HG03060 (cell line): ENCODE data around the gene PTPRE.

Experiments
- ATAC-seq: cut with Tn5 transposase; IDR thresholded peaks from one replicate; pipeline ENCODE4 v1.9.1; 2021; ENCODE audit warnings: low read depth, moderate number of reproducible peaks; ENCODE audit not compliant: unreplicated experiment

PTPRE gene

DNA sequence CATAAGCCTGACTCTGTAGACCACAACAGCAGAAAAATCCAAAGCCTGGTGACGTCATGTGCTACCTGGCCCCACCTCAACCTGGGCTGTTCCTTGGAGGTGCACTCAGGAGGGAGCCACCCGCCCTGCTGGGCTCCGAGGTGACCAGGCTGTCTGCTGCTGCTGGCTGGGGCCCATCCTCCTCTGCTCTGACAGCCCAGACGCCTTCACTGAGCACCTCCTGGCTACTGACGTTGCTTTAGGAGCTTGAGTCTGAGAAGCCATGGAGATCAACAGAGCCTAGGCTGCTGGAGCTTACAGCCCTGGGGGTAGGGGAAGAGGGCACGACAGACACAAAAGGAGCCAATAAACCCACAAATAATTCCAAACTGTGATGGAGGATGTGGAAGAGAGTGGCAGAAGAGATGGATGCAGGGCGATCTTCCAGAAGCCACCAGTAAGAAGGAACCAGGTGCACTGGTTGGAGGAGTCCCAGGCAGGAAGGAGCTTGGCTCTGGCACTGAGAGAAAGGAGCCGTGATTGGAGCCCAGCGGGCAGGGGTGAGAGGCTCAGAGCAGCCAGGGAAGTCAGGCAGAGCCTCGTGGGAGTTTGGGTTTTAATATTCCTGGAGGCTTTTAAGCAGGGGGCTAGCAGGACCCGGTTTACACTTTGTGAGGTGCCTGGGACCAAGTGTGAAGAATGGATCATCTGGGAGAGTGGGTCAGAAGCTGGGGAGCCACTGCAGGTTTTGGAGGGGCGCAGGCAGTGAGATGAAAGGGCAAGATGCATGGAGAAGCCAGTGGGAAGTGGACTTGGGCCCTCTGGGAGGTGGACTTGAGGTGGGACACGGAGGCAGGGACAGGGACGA, 1.7 kb upstream of the PTPRE start:
- ATAC-seq, result no peak

DNA sequence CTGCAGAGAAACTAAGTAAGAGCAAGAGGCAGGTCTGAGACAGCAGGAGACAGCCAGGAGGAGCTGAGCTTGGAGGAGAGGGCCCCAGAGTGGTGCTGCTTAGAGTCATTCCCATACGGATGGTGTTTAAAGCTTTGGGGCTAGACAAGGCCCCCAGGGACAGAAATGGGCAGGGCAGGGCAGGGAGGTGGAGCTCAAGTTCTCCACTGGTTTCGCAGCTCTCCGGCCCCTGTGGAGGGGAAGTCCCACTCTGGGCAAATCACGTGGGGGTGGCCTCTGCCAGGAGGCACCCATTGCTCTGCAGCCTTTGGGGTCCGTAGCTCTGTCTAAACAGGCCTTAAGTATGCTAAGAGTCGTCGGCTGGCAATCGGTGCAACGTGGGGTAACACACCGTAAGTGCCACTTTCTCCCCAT, 1.0 kb upstream of the PTPRE start:
- ATAC-seq, result no peak

DNA sequence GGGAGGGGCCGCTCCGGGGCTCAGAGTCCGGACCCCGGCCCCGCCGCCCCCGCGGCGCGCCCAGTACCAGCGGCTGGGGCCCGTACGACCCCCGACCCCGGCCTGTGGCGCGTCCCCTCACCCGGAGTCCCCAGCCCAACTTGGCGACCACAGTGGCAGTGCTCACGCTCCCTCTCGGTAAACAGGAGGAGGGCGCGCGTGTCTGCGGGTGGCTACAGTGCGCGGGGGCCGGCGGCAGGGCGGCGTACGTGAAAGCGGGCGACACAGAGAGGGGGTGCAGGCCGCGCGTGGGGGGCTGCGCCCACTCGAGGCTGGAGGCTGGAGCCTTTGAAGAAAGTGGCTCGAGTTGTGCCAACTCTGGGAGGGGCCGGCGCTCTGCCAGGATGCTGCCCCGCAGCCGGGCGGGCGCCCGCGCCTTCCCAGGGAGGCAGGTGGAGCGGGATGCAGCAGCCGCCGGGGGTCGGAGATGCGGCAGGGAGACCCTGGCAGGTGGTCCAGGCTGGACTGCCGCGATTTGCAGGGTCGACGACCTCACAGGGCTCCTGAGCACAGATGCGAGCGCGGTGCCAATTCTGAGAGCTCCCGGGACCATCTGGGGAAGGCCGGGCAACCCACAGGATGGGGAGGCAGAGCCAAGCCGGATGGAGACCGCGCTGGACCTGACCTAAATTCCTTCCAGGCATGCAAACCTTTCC, 655 bp downstream of the PTPRE start:
- no peak for ATAC-seq

DNA sequence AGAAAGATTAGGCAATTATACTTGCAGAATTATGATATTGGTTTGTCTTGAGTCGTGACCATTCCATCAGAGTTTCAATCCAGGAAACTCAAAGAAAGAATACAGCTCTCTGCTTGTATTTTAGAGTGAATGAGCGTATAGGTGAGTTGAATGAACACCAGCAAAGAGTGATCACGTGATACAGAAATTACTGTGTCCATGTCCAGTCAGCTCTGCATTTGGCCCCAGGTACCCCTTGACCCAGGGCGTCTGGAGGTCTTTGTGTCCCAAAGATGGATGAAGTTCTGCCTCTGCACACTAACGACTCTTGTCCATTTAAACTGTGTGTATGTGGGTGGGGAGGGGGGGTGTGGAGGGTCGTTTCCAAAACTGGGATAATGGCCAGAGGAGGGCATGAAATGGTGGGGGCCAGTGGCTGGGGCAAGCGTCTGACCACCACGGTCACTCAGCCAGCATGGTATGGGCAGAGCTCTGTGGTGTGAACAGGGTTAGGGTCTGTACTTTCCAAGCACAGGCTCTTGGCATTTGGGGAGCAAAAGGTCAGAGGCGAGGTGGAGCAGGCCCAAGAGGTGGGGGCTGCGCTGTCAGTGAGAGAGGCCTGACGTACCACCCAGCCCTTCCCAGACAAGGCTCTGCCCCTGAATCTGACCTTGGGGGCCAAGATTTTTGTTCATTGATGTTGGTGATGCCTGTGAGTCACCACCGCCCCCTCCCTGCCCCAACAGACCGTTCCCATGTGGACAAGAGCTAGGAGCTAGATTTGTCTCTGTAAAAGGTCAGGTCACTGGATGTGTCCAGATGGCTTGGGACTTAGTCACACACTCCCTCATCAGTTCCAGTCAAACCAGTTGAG, 1.4 kb downstream of the PTPRE start:
- no peak for ATAC-seq

DNA sequence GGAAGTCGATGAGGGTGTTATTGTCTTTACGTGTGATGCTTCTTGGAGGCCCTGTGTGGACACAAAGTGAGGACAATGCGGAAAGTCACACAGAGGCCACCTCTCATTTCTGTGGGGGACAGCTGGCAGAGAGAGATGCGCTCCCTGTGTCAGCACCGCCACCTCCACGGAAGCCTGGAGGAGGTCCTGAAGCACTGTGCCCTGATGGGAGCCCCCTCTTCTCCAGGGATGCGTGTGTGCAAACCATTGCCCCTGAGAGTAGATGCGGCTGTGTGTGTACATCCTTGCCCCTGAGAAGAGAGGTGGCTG, 2.0 kb downstream of the PTPRE start:
- no peak for ATAC-seq

DNA sequence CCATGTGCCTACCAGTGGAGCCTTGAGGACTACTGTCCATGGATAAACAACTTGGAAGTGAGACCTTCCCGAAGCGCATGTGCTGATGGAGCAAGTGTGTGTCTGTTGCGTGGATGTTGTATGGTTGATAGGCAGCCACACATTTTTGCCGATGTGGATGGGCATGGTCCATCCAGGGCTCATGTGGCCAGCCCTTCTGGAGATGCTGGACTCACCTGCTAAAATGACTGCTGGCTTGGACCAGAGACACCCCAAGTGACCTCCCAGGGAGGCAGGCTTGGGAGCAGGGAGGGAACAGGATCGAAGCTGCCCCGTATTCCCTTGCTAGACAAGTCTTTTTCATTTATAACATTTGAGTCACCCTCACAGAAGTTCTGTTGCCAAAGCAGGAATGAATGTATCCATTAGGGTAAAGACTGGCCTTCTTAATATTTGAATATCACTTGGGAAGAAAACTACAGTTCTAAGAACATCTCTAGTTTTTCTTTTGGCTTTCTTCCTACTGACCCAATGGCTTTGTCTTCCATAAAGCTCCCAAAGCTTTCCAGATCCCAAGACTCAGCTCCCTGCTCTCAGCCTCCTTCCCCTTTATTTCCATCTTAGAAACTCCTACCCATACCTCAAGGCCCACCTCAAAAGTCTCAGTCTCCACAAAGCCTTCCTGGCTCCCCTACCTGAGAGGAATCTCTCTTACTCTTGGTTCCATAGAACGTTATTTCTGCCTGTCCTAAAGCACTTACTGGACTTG, 3.0 kb downstream of the PTPRE start:
- no peak for ATAC-seq

DNA sequence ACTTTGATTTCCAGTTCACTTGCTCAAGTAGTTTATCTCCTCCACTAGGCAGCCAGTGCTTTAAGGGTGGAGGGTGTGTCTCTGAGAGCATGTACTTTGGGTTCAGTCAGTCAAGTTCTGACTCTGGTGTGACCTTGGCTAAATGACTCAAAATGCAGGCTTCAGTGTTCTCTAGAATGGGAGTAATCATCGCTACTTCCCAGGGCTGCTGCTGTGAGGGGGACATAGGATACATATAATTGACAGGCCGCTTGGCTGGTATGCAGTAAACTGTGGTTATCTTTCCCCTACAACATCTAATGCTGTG, 3.5 kb downstream of the PTPRE start:
- ATAC-seq, result no peak

DNA sequence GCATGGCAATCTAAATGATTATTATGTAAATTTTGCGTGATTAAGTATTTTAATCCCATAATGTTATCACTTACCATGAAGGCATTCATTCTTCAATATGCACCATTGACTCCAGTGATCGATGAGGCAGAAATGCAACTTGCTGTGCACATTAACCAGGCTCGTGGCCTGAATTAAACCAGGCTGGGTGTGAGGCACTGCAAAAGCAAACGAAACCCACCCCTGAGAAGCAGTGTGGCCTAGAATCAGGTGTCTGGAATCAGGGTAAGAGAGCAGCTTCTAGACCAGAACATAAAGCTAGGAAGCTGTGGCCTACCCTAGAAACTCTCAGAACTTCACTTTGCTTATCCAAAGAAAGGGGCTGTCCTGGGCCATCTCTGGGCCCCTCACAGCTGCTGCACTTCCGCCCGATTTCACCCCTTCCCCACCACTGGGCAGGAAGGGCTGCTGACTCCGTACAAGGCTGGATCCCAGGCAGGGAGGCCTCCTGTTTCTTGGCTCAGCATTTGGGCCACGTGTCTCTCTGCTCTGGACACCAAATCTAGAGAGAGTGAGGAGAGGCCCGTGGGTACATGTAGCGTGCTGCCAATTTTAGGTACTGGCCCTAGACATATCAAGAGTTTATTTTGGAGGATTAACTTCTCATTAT, 4.4 kb downstream of the PTPRE start:
- no peak for ATAC-seq

DNA sequence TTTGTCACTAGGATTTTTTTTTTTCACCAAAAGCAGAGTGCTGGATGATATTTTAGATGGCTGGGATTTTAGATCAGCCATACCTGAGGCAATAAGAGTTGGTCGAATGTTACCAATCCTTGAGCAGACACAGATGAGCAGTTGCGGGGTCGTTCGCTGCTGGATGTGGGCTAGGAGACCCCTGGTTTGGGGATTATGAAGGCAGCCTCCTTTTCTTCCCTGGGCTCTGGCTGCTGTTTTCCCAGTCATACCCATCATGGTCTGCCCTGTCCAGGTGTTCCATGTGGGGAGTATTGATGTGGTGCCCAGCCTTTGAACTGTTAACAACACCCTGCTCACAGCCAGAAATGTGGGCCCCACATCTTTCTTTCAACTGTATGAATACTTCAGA, 5.0 kb downstream of the PTPRE start:
- no peak for ATAC-seq

DNA sequence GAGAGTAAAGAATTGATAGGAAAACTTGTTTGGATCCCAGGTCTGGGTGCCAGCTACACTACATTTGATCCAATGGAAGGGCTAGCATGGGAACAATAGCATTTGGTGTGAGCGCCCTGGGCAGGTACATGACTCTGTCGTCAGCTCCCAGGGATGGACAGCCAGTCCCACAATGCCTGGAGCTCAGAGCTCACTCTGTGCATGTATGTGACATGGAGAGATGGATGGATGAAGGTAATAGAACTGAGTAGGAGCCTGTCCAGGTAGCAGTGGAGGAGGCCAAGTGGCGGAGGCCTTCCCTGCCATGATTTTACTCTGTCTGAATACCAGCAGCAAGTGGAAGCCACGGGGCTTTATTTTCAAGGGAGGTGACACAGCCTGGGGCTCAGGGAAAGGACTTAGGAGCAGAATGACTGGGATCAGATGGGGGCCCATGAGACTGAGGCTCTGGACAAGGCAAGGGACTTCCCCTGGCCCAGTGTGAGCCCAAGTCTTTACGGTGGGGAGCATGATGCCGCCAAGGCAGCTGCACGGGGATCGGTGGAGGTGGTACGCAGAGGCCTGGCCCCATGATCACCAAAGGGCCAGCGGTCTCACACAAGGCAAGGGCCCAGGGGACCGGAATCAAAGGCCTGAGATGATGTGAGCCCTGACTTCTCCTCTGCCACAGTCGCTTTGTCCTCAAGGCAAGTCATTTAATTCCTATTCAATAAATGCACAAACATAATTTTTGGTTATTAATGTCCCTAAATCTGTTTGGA, 5.9 kb downstream of the PTPRE start:
- no peak for ATAC-seq

DNA sequence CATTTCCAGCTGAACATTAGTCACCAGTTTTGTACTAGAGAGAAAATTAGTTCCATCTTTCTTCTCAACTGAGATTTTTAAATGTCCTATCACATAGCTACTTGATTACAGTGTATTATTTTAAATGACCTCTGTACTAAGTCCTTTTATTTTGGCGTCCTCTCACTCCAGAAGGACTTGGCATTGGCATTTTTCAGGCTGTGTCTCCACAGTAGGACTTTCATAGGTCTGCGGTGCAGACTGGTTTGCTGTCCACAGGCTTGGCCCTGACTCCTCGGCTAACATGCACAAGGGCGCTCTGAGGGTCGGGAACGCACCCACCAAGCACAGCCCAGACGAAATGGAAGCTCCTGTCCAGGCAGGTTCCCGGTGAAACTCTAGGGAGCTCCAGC, 6.5 kb downstream of the PTPRE start:
- no peak for ATAC-seq

DNA sequence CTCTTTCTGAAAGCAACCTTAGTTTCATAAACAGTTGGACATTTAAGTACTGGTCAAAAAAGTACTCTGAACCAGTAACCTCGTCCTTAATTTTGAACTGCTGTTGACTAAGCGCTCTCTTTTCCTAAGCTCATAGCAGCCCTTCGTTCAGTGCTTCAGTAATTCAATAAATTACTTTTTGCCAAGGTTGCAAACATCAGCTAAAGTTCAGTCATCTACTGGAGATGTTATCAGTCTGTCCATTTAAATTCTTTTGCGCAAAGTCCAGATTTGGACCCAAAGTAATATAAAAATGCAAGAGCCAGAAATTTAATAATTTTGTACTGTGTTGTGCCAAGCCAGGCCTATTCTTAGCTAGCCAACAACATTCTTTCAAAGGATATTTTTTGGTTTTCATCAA, 8.4 kb downstream of the PTPRE start:
- no peak for ATAC-seq

DNA sequence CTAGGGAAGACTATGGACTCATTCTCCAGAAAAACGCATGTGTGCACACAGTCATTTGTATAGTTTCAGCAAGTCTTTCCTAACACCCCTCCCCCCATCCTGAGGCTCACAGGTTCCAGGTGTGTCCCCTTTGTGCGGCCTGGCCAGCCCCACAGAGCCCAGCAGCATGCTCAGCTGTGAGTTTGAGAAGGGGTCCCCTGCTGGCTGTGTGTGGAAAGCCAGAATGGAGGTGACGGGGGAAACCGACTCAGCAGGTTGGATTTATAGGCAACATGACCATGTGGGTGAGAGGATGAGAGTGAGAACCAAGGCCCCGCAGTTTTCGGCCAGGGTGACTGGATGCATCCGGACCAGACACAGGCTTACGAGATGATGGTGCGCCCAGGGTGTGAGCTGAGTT, 9.9 kb downstream of the PTPRE start:
- ATAC-seq, result no peak

DNA sequence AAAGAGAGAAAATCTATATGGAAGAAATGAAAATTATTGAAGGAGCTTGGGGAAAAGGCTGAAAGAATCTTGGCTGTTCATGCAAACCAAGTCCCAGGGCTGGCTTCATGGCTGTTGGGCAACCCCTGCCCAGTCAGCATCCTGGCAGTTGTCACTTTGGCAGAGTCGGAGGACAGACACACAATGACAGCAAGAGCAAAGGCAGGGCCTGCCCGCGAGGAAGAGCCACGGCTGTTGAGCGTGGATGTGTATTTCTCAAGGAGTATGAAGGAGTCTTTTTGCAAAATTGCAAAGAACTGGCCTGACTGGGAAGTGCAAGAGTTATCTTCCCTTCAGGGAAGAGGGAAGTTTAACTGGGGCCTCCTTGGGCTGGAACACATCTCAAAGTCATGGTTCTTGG, 11.7 kb downstream of the PTPRE start:
- ATAC-seq, result no peak

DNA sequence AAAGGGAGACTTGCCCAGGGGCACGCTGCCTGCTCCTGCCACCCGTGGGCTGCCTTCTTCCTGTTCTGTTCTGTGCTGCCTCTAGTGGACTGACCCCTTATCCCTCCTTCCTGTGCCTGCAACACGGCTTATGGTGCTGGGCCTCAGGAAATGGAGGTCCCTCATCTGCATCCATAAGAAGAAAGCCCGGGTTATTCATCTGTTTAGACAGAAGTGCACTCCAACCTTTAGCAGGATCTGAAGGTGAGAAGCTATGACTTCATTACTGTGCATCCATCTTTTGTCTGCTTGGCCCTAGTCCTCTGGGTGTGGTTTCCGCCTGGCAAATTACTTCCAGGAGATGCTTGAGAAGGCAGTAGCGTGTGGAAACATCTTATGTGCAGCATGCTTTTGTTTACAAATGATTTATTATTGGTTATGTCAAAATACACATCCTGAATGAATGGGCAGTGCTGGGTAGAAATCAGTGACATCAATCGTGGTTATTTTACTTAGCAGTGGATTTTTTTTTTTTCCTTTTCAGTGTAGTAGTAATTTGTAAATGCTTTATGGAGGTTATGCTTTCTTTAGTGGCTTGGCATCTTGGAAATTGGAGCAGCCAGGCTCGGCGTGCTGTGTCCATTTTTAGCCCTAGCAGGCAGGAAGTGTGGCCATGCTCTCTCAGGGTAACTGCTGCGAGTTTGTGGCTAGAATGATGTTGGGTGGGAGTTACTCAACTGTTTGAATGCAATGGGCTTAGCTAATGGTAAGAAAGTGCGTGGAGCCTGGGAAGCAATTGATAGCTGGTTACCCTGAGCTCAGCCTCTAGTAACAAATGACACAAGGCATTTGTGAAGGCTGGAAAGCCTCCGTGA, 12.7 kb downstream of the PTPRE start:
- ATAC-seq, result no peak

DNA sequence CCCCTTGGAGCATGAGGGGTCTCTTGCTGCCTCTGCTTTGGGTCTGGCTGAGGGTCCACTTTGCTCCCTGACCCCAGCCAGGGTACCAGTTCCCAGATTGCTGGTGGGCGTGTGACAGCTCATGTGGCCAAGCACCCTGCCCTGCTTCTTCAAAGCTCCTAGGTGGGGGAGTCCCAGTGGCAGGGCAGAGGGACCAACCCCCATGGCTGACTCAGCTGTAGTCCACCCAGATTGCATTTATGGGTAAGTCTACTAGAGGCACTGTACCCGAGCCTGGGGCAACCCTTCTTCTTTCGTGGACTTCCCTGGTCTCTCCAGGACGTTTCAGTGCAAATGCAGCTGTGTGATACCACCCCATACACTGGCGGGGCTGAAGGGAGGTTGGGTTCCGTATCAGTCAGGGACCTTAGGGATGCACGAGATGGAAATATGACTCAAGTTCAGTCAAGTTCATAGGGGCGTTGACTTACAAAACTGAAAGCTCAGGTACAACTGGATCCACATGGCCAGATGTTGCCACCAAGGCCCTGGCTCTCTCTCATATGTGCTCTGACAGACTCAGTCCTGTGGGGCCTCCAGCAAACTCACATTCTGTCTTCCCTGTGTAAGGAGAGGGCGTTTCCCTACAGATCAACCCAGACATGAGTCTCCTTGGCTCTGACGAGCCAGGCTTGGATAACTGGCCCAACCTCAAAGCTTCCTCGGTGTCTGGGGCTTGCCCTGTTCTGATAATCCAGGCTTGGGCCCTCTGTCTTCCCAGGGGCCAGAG, 13.6 kb downstream of the PTPRE start:
- ATAC-seq, result no peak

DNA sequence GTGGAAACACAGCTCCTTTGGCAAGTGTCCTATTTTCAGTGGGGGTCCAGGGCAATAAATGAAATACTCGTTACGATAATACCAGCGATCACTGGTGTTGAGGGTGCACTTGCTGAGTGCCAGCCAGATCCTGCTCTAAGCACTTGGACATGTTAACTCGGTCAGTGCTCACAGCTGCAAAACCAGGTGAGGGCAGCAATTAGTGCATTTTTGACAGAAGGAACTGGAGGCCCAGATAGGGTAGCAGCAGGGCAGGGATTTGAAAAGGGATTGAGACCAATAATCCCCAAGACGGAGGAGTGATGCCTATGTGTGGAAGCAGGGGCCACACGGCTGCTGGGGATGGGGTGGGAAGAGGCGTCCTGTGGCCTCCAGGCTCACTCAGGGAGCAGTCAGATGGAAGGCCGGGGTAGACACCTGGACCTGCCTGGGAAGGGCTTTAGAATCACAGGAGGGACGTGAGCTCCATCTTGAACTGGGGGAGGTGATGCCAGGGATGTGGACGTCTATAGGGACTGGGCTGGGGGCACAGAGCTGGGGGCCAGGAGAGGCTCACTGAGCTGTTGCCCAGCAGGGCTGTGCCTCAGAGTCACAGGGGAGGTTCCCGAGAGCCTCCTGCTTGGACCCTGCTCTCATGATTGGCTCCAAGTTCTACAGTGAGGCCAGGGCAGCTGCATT, 14.3 kb downstream of the PTPRE start:
- no peak for ATAC-seq

DNA sequence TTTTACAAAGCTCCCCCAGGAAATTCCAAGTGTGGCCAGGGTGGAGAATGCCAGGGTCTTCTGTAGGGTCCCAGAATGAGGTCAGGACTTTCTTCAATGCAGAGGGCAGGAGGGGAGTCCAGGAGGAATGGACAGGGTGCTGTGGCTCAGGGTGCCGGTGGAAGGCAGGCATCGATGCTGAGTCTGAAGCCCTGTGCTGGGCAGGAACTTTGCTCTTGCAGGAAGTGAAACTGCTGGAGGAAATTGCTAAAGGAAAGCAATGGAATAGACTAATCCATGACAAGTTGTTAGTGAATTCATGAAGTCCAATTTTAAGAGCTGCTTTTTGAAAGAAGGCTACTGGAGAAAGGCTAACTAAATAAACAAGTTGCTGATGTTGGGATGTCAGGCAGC, 14.8 kb downstream of the PTPRE start:
- no peak for ATAC-seq
